Left renal cortex interstitium (tissue), 4 donors: Measurements from ENCODE around the gene LRP5. TPM values are rescaled to one million over a fixed set of nuclear protein-coding genes. Genes with fewer than 3 reads are reported as not detected.
A peak's percentile ranks its signal among the peaks of the same experiment; 100 is the strongest.

Experiments used
- DNase-seq, 4 donors: peaks; one replicate each; pipeline ENCODE4 v3.0.0-alpha.2; 2013; ENCODE audit warnings: low read depth in 4 of 4, low spot score in 2 of 4, missing footprints in 1 of 4
- polyA plus RNA-seq, 4 donors: library from polyadenylated mRNA; unstranded; fragments of 120-200 nt; gene quantifications; one replicate each; pipeline ENCODE4 v1.2.1, GENCODE V29; 2013; ENCODE audit not compliant: insufficient read length in 4 of 4

The LRP5 gene
- 10 to 100 TPM; 34.9 to 67.8 (median 58.9) TPM for polyA plus RNA-seq

- no peak for DNase-seq
These were observed at the start of gene LRP5 for GRCh38 chr11:68312117-68312779. Gene LRP5, plus strand, starts transcription at chr11:68312591. Its CDS starts 124 bp downstream, at chr11:68312715.

GRCh38 chr11:68263444-68264035 is 48.9 kb upstream of the LRP5 start:
- no peak for DNase-seq

- no peak for DNase-seq
These were observed 48.1 kb upstream of the LRP5 start for GRCh38 chr11:68264244-68264643.

GRCh38 chr11:68264741-68265540 is 47.5 kb upstream of the LRP5 start:
- DNase-seq = no peak

- no peak for DNase-seq
These were observed 46.1 kb upstream of the LRP5 start for GRCh38 chr11:68266121-68266891.

- no peak for DNase-seq
These were observed 45.2 kb upstream of the LRP5 start for GRCh38 chr11:68266936-68267880.

GRCh38 chr11:68267881-68268240 is 44.5 kb upstream of the LRP5 start:
- no peak for DNase-seq

- DNase-seq = no peak
These were observed 42.8 kb upstream of the LRP5 start for GRCh38 chr11:68269414-68270081.

GRCh38 chr11:68270196-68271022 is 42.0 kb upstream of the LRP5 start:
- DNase-seq = peak in 1 of 4 donors; percentile 13

- DNase-seq = peak; percentile 25 to 49 (median 41)
These were observed 41.2 kb upstream of the LRP5 start for GRCh38 chr11:68271023-68271780.

- DNase-seq = peak; percentile 79 to 90 (median 88)
These were observed 40.4 kb upstream of the LRP5 start, which contains the start of gene C11orf24 for GRCh38 chr11:68271781-68272608. Gene C11orf24, minus strand, starts transcription at chr11:68271973. Its CDS starts 8,206 bp downstream, at chr11:68263767.

GRCh38 chr11:68273026-68273738 is 39.2 kb upstream of the LRP5 start:
- DNase-seq = no peak

- DNase-seq = no peak
These were observed 38.1 kb upstream of the LRP5 start for GRCh38 chr11:68274306-68274705.

GRCh38 chr11:68275721-68276507 is 36.5 kb upstream of the LRP5 start:
- DNase-seq = no peak

GRCh38 chr11:68276861-68277260 is 35.5 kb upstream of the LRP5 start:
- DNase-seq = no peak
